HFFc6 (cell line): ENCODE data around the gene HLX. TPM values are rescaled to one million over a fixed set of nuclear protein-coding genes. Genes with fewer than 3 reads are reported as not detected.

Source experiments
- DNase-seq: peaks from one replicate; pipeline ENCODE4 v3.0.0-alpha.2; 2018
- H3K27ac Mint-ChIP-seq: 2 replicates; pipeline ENCODE4 v1.8.0; 2020; ENCODE audit warnings: mild to moderate bottlenecking, mixed read lengths
- H3K27me3 Mint-ChIP-seq: 2 replicates; pipeline ENCODE4 v1.8.0; 2021; ENCODE audit warnings: mild to moderate bottlenecking, moderate library complexity, mixed read lengths; ENCODE audit not compliant: insufficient read depth
- H3K36me3 Mint-ChIP-seq: 2 replicates; pipeline ENCODE4 v1.8.0; 2021; ENCODE audit warnings: low read depth, mixed read lengths
- H3K4me1 Mint-ChIP-seq: 2 replicates; pipeline ENCODE4 v1.8.0; 2020; ENCODE audit warnings: low read depth, mixed read lengths
- H3K4me3 Mint-ChIP-seq: 2 replicates; pipeline ENCODE4 v1.8.0; 2020; ENCODE audit warnings: mild to moderate bottlenecking, moderate library complexity, mixed read lengths
- H3K9me3 Mint-ChIP-seq: 2 replicates; pipeline ENCODE4 v1.8.0; 2020; ENCODE audit warnings: mild to moderate bottlenecking, mixed read lengths
- total RNA-seq, 6 experiments: library from RNA; stranded (reverse); fragmentation: NEBNext Ultra II Directional; extraction: Animal tissue kit (Norgen Biotek cat#: 25700); gene quantifications; 2 replicates in 1 of 6; 3 replicates in 5 of 6; pipeline ENCODE4 v1.2.3, GENCODE V29; 2021
- TF ChIP-seq, protein P1 (sequence below): fragments of 200-600 bp; sonication (generic); IDR thresholded peaks from 2 replicates; pipeline ENCODE4 v1.5.0; 2021; ENCODE audit warnings: antibody characterized with exemption, mild to moderate bottlenecking

The HLX gene
- total RNA-seq, 6 experiments from 2014 or later = 9.9 to 14.3 (median 11.3) TPM

DNA sequence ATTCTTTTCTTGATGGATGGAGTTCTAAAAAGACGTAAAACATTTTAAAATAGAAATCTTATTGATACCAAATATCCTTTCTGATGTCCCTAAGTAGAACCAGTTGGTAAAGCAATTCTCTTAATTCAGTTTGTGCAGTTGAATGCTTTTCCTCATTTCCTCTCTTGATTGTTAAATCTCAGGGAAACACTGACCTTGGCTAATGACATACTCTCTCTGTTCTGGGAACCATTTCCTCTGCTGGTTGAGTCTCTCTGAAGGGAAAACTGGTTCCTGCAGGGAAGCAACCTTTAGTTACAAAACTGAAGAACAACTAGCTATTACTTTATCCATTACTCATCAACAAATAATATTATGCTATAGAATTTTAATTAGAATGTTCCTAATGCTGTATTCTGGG is 36.7 kb downstream of the HLX start:
- H3K9me3 Mint-ChIP-seq = no peaks in the 10 kb centered on the region
- no peak overlapping the region for H3K27ac Mint-ChIP-seq
- TF ChIP-seq, protein P1, sequence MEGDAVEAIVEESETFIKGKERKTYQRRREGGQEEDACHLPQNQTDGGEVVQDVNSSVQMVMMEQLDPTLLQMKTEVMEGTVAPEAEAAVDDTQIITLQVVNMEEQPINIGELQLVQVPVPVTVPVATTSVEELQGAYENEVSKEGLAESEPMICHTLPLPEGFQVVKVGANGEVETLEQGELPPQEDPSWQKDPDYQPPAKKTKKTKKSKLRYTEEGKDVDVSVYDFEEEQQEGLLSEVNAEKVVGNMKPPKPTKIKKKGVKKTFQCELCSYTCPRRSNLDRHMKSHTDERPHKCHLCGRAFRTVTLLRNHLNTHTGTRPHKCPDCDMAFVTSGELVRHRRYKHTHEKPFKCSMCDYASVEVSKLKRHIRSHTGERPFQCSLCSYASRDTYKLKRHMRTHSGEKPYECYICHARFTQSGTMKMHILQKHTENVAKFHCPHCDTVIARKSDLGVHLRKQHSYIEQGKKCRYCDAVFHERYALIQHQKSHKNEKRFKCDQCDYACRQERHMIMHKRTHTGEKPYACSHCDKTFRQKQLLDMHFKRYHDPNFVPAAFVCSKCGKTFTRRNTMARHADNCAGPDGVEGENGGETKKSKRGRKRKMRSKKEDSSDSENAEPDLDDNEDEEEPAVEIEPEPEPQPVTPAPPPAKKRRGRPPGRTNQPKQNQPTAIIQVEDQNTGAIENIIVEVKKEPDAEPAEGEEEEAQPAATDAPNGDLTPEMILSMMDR = no peak
- H3K4me1 Mint-ChIP-seq = no peaks in the 10 kb centered on the region
- no peak for DNase-seq
- no peaks in the 10 kb centered on the region; the same call in none of the 2 replicates for H3K27me3 Mint-ChIP-seq
- no peak overlapping the region for H3K4me3 Mint-ChIP-seq
- no peaks in the 10 kb centered on the region for H3K36me3 Mint-ChIP-seq

DNA sequence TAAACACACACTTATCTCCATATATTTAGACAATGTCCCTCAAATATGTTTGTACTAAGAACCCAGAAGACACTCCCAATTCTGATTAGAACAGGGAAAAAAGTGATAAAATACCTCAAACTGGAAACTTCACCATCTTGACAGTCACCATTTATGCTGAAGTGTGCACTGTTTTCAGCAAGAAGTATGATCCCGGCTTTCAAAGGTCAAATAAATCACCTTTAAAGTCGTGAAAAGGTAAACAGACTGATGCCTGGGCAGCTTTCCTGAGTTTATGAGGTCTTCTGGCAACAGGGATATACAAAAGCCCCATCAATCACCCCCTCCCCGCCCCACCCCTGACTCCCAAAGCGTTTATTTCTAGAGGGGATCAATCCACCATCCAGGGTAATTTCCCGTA is 37.9 kb downstream of the HLX start:
- no peak overlapping the region for H3K27ac Mint-ChIP-seq
- H3K4me1 Mint-ChIP-seq = no peaks in the 10 kb centered on the region
- no peak for DNase-seq
- H3K4me3 Mint-ChIP-seq = no peak overlapping the region
- TF ChIP-seq, protein P1 = no peak
- no peaks in the 10 kb centered on the region; the same call in none of the 2 replicates for H3K27me3 Mint-ChIP-seq
- no peaks in the 10 kb centered on the region for H3K9me3 Mint-ChIP-seq
- no peaks in the 10 kb centered on the region for H3K36me3 Mint-ChIP-seq

DNA sequence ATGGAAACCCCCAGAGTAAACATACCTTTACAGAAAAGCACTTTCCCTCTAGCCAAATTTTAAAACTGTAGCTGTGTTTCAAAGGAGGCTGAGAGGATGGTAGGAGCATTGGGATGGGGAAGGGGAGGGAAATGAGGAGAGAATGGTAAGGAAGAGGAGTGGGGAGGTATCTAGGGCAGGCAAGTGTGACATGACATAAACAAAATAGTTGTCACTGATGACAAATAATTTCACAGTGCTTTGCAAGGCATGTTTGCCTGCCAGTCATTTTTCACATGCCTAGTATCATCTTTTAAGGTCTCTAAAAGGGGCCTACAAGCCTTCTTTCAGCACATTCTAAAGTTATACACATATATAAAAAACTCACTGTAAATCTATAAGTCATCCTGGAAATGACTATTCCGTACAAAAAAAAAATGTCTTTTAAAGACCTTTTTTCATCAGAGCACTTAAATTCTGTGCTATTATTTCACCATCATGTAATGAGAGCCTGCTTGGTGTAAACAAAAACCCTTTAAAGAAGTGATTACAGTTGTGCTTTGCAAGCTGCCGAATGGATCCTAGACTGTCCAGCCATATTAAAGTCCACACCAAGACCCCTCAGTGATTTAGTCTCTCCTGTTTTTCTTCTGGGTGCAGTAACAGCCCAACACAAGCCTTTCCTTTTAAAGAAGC is 38.4 kb downstream of the HLX start:
- no peaks in the 10 kb centered on the region for H3K4me1 Mint-ChIP-seq
- H3K9me3 Mint-ChIP-seq = no peaks in the 10 kb centered on the region
- DNase-seq = no peak
- no peaks in the 10 kb centered on the region; the same call in none of the 2 replicates for H3K27me3 Mint-ChIP-seq
- TF ChIP-seq, protein P1 = no peak
- H3K4me3 Mint-ChIP-seq = no peak overlapping the region
- no peaks in the 10 kb centered on the region for H3K36me3 Mint-ChIP-seq
- H3K27ac Mint-ChIP-seq = no peak overlapping the region

DNA sequence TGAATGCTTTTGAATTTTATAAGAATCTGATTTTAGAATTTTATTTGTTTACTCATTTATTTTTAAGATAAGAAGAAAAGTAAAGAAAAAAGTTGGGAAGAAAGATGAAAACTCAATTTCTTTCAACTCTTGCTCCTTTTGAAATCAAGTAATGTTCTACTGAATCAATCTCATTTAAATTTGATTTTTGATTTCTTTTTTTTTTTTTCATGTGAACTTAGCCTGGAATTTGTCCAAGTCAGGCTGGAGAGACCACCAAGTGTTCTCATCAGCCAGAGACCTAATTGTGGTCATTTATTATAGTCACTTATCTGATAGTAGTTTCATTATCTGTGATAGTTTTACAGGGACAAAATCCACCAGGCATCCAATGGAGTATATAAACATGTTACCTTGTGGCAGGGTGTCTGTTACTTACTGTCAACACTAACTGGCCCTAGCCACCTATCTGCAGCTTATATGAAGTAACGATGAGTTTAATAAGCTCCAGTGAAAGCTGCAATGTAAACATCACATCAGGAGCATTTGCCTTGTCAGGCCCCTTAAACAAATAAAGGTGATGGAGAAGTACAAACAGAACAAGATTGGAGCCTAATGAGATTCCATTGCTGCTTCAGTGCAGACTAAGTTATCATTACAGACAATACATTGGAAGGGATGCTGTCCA is 39.2 kb downstream of the HLX start:
- H3K4me3 Mint-ChIP-seq = no peak overlapping the region
- no peaks in the 10 kb centered on the region for H3K9me3 Mint-ChIP-seq
- H3K27me3 Mint-ChIP-seq = no peaks in the 10 kb centered on the region; the same call in none of the 2 replicates
- no peak for DNase-seq
- H3K36me3 Mint-ChIP-seq = no peaks in the 10 kb centered on the region
- H3K27ac Mint-ChIP-seq = no peak overlapping the region
- TF ChIP-seq, protein P1 = no peak
- no peaks in the 10 kb centered on the region for H3K4me1 Mint-ChIP-seq

DNA sequence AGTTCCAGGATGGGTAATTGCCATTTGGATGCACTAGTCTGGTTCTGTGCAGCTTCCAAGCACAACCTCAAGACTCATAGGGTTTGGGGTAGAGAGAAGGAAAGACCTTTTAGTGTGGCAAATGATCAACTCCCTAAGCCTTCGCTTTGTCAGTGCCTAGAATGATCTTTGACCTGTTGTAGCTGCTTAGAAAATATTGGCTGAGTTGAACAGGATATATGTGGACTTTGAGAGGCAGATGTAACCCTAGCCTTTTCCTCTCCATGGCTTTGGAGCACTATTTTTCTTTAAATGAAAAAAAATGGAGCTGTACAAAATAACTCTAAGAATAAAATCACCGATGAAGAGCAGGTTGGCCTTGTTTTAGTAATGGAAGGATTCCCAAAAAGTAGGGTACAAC is 41.7 kb downstream of the HLX start:
- H3K4me1 Mint-ChIP-seq = peaks cover 20% of the 10 kb centered on the region
- TF ChIP-seq, protein P1 = no peak
- H3K9me3 Mint-ChIP-seq = no peaks in the 10 kb centered on the region
- H3K27me3 Mint-ChIP-seq = no peaks in the 10 kb centered on the region
- no peak overlapping the region for H3K27ac Mint-ChIP-seq
- no peak overlapping the region for H3K4me3 Mint-ChIP-seq
- no peak for DNase-seq
- H3K36me3 Mint-ChIP-seq = no peaks in the 10 kb centered on the region
